Type B pancreatic cell (in vitro differentiated cells): ENCODE results near the gene PNPLA8. TPM values are rescaled to one million over a fixed set of nuclear protein-coding genes. Genes with fewer than 3 reads are reported as not detected.

Source experiments
- DNase-seq: peaks from one replicate; pipeline ENCODE4 v3.0.0; 2021; ENCODE audit warnings: mixed read lengths; ENCODE audit not compliant: unreplicated experiment; ENCODE audit errors: extremely low spot score
- H3K27ac Mint-ChIP-seq: 2 replicates; pipeline ENCODE4 v1.8.0; 2021; ENCODE audit warnings: mild to moderate bottlenecking, mixed read lengths
- H3K27me3 Mint-ChIP-seq: 2 replicates; pipeline ENCODE4 v1.8.0; 2021; ENCODE audit warnings: mixed read lengths
- H3K36me3 Mint-ChIP-seq: 2 replicates; pipeline ENCODE4 v1.8.0; 2021; ENCODE audit warnings: mixed read lengths
- H3K4me1 Mint-ChIP-seq: one replicate; pipeline ENCODE4 v1.8.0; 2021; ENCODE audit warnings: mixed read lengths; ENCODE audit not compliant: unreplicated experiment
- H3K4me3 Mint-ChIP-seq: 2 replicates; pipeline ENCODE4 v1.8.0; 2021; ENCODE audit warnings: mild to moderate bottlenecking, mixed read lengths
- H3K9me3 Mint-ChIP-seq: 2 replicates; pipeline ENCODE4 v1.8.0; 2021; ENCODE audit warnings: mixed read lengths
- total RNA-seq: library from RNA; stranded (reverse); gene quantifications from 2 replicates; pipeline ENCODE4 v1.2.1, GENCODE V29; 2021; ENCODE audit warnings: low replicate concordance
- TF ChIP-seq, protein P1 (sequence below): fragments of 200-600 bp; sonication (generic); conservative IDR thresholded peaks from 2 replicates; pipeline ENCODE4 v1.5.0; 2021; ENCODE audit warnings: antibody characterized with exemption, mild to moderate bottlenecking

The PNPLA8 gene
- total RNA-seq, 1 donor from 2014 or later, result 17.1 TPM

- Mint-ChIP-seq H3K27ac (no peak overlapping the region), H3K36me3 (peaks cover 8% of the 10 kb centered on the region), H3K9me3 (no peaks in the 10 kb centered on the region), H3K4me3 (no peak overlapping the region), H3K27me3 (no peaks in the 10 kb centered on the region), H3K4me1 (no peaks in the 10 kb centered on the region)
- TF ChIP-seq, protein P1, sequence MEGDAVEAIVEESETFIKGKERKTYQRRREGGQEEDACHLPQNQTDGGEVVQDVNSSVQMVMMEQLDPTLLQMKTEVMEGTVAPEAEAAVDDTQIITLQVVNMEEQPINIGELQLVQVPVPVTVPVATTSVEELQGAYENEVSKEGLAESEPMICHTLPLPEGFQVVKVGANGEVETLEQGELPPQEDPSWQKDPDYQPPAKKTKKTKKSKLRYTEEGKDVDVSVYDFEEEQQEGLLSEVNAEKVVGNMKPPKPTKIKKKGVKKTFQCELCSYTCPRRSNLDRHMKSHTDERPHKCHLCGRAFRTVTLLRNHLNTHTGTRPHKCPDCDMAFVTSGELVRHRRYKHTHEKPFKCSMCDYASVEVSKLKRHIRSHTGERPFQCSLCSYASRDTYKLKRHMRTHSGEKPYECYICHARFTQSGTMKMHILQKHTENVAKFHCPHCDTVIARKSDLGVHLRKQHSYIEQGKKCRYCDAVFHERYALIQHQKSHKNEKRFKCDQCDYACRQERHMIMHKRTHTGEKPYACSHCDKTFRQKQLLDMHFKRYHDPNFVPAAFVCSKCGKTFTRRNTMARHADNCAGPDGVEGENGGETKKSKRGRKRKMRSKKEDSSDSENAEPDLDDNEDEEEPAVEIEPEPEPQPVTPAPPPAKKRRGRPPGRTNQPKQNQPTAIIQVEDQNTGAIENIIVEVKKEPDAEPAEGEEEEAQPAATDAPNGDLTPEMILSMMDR, result no peak
- no peak for DNase-seq
Observed at GRCh38 chr7:108488768-108489538, 37.0 kb downstream of the PNPLA8 start.

DNA sequence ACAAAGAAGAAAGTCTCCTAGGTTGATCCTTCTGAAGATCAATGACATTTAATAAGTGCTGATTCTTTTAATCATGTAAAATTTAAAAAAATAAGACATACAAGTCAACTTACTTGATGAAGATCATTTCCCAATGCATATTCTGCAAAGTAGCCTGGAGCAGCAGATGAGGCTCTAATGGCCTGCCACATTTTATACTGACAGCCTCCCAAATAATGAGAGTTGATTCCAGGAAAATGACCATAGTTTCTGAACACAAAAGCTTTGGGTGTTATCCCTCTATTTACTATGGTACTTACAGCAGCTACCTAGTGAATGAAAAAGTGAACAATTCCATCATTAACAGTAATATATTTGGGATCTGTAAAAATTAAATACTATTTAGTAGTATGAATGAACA is 38.3 kb downstream of the PNPLA8 start:
- H3K36me3 Mint-ChIP-seq, result peaks cover 8% of the 10 kb centered on the region
- DNase-seq, result no peak
- TF ChIP-seq, protein P1, result no peak
- H3K4me3 Mint-ChIP-seq, result no peak overlapping the region
- H3K27me3 Mint-ChIP-seq, result no peaks in the 10 kb centered on the region
- H3K9me3 Mint-ChIP-seq, result no peaks in the 10 kb centered on the region
- no peak overlapping the region for H3K27ac Mint-ChIP-seq
- H3K4me1 Mint-ChIP-seq, result no peaks in the 10 kb centered on the region

DNA sequence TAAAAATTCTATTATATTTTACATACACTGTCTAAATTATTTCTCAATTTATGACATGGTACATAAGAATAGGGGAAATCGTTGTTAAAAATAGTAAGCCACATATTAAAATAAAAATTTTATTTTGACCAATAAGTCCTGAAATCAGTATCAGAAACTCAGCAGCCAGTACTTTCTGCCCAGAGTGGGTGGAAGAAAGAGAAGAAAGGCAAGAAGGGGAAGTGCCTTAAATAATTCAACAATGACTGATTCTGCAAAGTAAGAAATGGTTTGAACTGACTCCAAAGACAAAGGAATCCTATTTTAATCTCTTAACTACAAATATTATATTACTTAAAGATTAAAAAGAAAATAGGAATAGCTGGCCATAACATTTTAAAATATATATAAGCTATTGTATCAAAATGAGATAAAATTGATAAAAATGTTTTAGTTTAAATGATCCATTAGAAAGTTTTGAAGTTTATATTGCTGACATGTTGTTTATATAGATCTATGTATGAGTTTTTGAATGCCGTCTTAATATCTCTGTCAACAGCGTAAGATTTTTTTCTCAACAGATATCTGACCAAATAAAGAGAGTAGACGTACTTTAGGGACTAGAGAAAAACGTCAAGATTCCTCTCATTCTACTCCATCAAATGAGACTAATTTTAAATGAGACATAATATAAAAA is 39.5 kb downstream of the PNPLA8 start:
- DNase-seq, result no peak
- H3K27me3 Mint-ChIP-seq, result no peaks in the 10 kb centered on the region
- TF ChIP-seq, protein P1, result no peak
- peaks cover 8% of the 10 kb centered on the region for H3K36me3 Mint-ChIP-seq
- H3K27ac Mint-ChIP-seq, result no peak overlapping the region
- H3K9me3 Mint-ChIP-seq, result no peaks in the 10 kb centered on the region
- H3K4me3 Mint-ChIP-seq, result no peak overlapping the region
- H3K4me1 Mint-ChIP-seq, result no peaks in the 10 kb centered on the region

- H3K27ac Mint-ChIP-seq, result no peak overlapping the region
- H3K27me3 Mint-ChIP-seq, result no peaks in the 10 kb centered on the region
- no peak for DNase-seq
- H3K36me3 Mint-ChIP-seq, result peaks cover 5% of the 10 kb centered on the region
- TF ChIP-seq, protein P1, result no peak
- H3K4me1 Mint-ChIP-seq, result no peaks in the 10 kb centered on the region
- H3K9me3 Mint-ChIP-seq, result no peaks in the 10 kb centered on the region
- H3K4me3 Mint-ChIP-seq, result no peak overlapping the region
Observed at GRCh38 chr7:108484137-108484536, 41.8 kb downstream of the PNPLA8 start.

- no peak overlapping the region for H3K4me3 Mint-ChIP-seq
- peaks cover 14% of the 10 kb centered on the region for H3K36me3 Mint-ChIP-seq
- H3K4me1 Mint-ChIP-seq, result no peaks in the 10 kb centered on the region
- no peaks in the 10 kb centered on the region for H3K27me3 Mint-ChIP-seq
- no peak overlapping the region for H3K27ac Mint-ChIP-seq
- no peak for DNase-seq
- TF ChIP-seq, protein P1, result no peak
- H3K9me3 Mint-ChIP-seq, result no peaks in the 10 kb centered on the region
Observed at GRCh38 chr7:108480311-108480710, 45.6 kb downstream of the PNPLA8 start.
